ENCODE data around the gene PDS5A.
A peak's percentile ranks its signal among the peaks of the same experiment; 100 is the strongest.
"Not testable (repeated sequence)": the region's sequence is repeated elsewhere in the genome, so short reads cannot be mapped to it uniquely, and the experiment has no call there.

The PDS5A gene

DNA sequence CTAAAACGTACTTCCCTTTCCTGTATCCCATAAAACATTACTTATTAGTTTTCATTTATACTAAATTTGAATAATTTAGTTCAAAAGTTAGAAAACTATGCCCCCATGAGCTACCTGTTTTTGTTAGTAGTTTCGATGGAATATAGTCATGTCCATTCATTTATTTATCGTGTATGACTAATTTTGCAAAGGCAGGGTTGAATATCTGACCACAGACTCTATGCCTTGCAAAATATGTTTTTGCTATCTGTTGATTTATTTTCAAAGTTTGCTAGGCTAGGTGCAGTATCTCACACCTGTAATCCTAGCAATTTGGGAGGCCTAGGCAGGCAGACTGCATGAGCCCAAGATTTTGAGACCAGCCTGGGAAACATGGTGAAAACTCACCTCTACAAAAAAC, 78.4 kb downstream of the PDS5A start:
- DNase-seq: no peak

DNA sequence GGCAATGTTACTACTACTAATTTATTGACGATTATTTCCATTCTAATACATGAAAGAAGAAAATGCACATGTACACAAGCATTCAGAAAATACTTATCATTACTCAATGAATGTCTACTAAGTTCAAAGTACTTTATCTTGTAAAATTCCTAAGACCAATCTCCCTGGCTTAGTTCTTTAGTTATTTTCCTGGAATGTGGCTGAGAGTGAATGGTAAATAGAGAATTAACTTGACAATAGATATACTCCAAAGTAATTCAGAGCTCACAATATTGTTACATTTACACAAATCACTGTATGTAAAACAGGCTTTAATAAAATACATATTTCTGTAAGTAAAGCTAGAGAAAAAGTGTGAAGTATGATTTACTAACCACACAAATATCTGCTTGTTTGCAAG, 79.7 kb downstream of the PDS5A start:
- no peak for DNase-seq

GRCh38 chr4:39893693-39894072, 84.0 kb downstream of the PDS5A start:
- DNase-seq: peak; percentile 45

DNA sequence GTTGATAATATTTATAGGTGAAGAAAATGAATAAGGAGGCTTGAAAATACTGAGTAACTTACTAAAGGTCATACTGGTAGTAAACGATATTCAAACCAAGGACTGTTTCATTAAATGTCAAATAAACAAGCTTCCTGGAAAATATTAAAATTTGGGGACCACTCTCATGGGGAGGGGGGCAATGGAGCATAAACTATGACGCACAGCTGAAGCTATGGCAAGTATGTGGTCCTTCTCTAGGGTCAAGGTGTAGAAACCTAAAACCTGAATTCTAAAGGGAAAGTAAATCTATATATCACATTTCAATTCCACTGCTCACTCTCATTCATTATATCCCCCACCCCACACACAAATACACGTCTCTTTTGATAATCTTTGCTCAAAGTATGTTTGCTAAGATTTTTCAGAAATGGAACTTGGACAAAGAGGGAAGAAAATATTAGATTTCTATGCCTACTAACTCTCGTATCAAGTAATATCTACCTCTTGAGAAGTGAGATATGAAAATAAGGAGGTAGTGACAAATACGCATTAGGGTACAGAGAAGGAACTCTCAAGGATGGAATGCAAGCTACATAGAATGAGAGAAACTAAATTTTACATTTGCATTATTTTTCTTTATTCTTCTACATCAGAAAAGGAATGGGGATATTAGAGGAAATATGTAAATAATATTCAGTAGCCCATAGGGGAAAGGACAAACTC, 84.6 kb downstream of the PDS5A start:
- no peak for DNase-seq

GRCh38 chr4:39889226-39889625, 88.5 kb downstream of the PDS5A start:
- no peak for DNase-seq

DNA sequence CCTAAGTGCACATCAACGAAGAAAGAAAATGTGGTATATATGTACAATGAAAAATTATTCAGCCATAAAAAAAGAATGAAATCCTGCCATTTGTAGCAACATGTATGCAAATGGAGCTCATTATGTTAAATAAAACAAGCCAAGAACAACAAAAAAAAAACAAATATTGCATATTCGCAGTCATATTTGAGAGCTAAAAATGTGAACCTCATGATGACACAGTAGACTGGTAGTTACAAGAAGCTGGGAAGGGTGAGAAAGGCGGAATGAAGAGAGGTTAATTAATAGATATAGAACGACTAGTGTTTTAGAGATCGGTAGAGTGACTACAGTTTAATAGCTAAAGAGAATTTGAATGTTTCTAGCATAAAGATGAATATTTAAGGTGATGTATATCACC, 89.2 kb downstream of the PDS5A start:
- DNase-seq: peak; percentile 21

DNA sequence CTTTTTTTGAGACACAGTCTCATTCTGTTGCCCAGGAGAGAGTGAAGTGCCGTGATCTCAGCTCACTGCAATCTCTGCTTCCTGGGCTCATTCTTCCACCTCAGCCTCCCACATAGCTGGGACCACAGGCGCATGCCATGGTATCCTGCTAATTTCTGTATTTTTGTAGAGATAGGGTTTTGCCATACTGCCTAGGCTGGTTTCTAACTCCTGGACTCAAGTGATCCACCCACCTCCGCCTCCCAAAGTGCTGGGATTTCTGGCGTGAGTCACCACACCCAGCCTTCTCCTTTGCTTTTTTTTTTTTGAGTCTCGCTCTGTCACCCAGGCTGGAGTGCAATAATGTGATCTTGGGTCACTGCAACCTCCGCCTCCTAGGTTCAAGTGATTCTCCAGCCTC, 94.1 kb downstream of the PDS5A start:
- no peak for DNase-seq

DNA sequence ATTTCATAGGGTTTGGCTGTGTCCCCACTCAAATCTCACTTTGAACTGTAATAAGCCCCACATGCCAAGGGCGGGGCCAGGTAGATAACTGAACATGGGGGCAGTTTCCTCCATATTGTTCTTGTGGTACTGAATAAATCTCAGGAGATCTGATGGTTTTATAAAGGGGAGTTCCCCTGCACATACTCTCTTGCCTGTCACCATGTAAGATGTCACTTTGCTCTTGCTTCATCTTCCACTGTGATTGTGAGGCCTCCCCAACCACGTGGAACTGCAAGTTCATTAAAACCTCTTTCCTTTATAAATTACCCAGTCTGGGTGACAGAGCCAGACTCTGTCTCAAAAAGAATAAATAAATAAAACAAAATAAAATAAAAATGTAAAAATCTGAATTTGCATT, 95.9 kb downstream of the PDS5A start:
- no peak for DNase-seq

- DNase-seq: no peak
Measured at GRCh38 chr4:39877971-39878370, 99.7 kb downstream of the PDS5A start.

- no peak for DNase-seq
Measured at GRCh38 chr4:39873823-39874222, 103.9 kb downstream of the PDS5A start.

DNA sequence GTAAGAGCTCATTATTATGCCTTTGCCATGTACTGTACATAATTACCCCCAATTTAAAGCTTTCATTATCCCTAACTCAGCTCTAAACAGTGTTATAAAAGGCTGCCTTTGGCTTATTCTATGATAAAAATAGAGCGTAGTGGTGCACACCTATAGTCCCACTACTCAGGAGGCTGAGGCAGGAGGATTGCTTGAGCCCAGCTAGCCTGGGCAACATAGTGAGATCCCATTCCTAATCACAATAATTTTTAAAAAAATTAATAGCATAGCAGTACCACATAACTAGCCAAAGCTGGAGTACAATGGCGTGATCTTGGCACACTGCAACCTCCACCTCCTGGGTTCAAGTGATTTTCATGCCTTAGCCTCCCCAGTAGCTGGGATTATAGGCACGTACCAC, 112.4 kb downstream of the PDS5A start:
- DNase-seq: no peak

DNA sequence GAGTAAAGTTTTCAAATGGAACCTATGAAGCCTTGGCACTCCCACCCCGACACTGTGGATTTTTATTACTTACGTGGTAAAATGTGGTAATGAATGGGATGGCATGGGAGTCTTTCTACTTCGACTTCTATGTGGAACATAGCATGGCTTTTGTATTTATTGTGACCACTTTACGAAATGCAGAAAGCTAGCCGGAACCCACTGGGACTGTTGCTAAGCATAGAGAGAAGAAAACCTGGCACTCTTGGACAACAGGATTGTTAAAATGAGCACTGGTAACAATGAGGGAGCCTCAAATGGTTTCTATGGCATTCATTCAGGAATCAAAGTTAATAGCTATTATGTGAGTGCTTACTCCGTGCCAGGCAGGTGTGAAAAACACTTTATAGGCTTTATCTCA, 113.3 kb downstream of the PDS5A start:
- no peak for DNase-seq

DNA sequence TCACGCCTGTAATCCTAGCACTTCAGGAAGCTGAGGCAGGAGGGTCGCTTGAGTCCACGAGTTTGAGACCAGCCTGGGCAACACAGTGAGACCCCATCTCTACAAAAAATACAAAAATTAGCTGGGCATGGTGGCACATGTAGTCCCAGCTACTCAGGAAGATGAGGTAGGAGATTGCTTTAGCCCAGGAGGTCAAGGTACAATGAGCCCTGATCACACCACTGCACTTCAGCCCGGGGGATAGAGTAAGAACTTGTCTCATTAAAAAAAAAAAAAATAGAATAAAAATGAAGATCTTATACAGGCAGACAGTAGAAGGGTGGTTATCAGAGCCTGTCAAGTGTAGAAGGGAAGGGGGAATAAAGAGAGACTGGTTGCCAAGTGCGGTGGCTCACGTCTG, 116.9 kb downstream of the PDS5A start:
- no peak for DNase-seq

DNA sequence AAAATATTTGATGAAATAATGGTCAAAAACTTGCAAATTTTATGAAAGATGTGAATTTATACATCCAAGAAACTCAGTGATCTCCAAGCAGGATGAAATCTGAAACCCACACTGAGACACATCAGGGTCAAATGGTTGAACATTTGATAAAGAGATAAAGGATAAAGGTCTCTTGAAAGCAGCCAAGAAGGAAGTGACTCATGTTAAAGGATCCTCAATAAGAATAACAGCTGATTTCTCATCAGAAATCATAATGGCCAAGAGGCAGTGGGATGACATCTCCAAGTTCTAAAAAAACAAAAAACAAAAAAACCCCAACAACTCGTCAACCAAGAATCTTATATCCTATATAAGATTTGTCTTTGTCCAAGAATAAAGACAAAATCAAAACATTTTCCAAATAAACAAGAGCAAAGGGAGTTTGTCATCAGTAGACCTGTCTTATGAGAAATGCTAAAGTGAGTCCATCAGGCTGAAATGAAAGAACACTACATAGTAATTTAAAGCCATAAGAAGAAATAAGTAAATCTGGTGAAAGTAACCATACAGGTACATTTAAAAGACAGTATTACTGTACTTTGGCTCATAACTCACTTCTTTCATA, 121.7 kb downstream of the PDS5A start:
- DNase-seq: no peak

GRCh38 chr4:39852636-39853035, 125.1 kb downstream of the PDS5A start:
- DNase-seq: no peak

DNA sequence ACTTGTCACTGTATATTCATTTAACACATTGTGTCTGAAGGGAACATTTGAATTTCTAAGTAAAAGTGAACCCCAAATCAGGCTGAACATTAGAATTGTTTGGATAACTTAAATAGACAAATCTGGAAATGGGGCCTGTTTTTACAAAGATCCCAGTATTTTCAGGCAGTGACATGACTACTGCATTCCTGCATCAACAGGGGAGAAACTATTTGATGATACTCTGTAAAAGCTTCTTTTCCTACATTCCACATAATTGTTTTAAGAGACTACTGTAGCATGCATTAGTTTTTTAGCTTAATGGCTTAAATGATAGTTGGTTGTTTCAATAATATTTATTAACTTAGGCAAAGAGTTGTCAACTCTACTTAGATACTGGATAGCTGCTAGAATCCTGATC, 127.0 kb downstream of the PDS5A start:
- DNase-seq: no peak

DNA sequence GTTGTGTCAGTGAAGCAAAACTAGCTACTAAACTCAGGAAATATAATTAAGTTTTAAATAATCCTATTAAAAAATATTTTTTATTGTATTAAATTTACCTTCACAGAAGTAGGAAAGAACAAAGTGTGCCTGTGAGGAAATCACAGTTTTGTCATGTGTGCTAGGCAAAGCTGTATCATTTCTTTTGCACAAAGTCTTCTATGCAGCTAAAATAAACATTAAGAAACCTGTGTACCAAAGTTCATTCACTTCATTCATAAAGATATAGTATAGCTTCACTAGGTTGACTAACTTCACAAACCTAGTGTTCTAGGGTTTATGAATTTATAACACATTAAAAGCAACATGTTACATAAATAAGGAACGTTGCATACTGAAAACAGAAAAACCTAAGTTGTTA, 131.0 kb downstream of the PDS5A start:
- DNase-seq: no peak

DNA sequence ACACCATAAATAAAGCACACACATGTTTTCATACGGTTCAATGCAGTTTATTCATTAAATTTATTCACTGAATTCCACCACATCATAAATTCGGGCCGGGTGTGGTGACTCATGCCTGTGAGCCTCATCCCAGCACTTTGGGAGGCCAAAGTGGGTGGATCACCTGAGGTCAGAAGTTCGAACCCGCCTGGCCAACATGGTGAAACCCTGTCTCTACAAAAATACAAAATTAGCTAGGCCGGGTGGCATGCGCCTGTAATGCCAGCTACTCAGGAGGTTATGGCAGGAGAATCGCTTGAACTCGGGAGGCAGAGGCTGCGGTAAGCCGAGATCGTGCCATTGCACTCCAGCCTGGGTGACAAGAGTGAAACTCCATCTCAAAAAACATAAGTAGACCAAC, 131.6 kb downstream of the PDS5A start:
- DNase-seq: no peak

GRCh38 chr4:39841894-39842293, 135.8 kb downstream of the PDS5A start:
- DNase-seq: no peak

DNA sequence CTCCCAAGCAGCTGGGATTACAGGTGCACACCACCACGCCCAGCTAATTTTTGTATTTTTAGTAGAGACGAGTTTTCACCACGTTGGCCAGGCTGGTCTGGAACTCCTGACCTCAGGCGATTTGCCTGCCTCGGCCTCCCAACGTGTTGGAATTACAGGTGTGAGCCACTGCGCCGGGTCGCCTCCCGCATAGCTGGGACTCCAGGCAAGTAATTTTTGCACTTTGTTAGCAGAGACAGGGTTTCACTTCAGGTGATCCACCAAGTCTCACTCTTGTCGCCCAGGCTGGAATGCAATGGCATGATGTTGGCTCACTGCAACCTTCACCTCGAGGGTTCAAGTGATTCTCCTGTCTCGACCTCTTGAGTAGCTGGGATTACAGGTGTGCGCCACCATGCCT, 137.2 kb downstream of the PDS5A start:
- DNase-seq: not testable (repeated sequence)

DNA sequence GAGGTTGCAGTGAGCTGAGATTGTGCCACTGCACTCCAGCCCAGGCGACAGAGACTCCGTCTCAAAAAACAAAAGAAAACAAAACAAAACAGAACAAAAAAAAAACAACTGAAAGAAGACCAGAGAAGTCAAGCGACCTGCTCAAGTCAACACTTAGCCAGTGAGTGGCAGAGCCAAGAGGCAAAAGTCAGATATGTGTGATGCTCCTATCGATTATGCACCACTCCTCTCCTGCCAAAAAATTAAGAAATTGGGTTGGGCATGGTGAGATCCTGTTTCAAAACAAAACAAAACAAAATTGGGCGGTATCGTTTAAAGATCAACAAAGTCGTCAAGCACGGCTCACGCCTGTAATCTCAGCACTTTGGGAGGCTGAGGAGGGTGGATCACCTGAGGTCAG, 137.7 kb downstream of the PDS5A start:
- DNase-seq: no peak

GRCh38 chr4:39838431-39838830, 139.3 kb downstream of the PDS5A start:
- DNase-seq: not testable (repeated sequence)

GRCh38 chr4:39834269-39834668, 143.4 kb downstream of the PDS5A start:
- DNase-seq: no peak

GRCh38 chr4:39825741-39826231, 151.9 kb downstream of the PDS5A start:
- no peak for DNase-seq

- DNase-seq: no peak
Measured at GRCh38 chr4:39825090-39825489, 152.6 kb downstream of the PDS5A start.

Data from NCI-H82 (cell line).